OCI-LY3 (cell line): Measurements from ENCODE around the gene CELF4.
A peak's percentile ranks its signal among the peaks of the same experiment; 100 is the strongest.

Experiments used
- H2AFZ ChIP-seq: fragments of 200-600, 300-600 bp; shearing (Covaris generic); 2 replicates; pipeline ENCODE4 v1.6.0; 2014; ENCODE audit warnings: antibody characterized with exemption, low read depth, low read length
- H3K27ac ChIP-seq: fragments of 200-600, 300-600 bp; sonication (generic); 2 replicates; pipeline ENCODE4 v1.5.1; 2014; ENCODE audit warnings: mild to moderate bottlenecking, low read length, moderate library complexity, mixed read lengths
- H3K27me3 ChIP-seq: fragments of 200-600, 300-600 bp; sonication (generic); 2 replicates; pipeline ENCODE4 v1.6.1; 2014; ENCODE audit warnings: low read depth, low read length, mixed read lengths
- H3K36me3 ChIP-seq: fragments of 200-600, 300-600 bp; sonication (generic); replicated peaks from 2 replicates; pipeline ENCODE3; 2014; ENCODE audit warnings: low read depth, low read length, mixed read lengths
- H3K4me1 ChIP-seq: fragments of 300-600, 200-600 bp; sonication (generic); 2 replicates; pipeline ENCODE4 v1.6.1; 2014; ENCODE audit warnings: low read length, mixed read lengths
- H3K4me2 ChIP-seq: fragments of 200-600, 300-600 bp; sonication (generic); 2 replicates; pipeline ENCODE4 v1.6.1; 2014; ENCODE audit warnings: low read length, mixed read lengths
- H3K4me3 ChIP-seq: fragments of 300-600, 200-600 bp; sonication (generic); 2 replicates; pipeline ENCODE4 v1.5.1; 2014; ENCODE audit warnings: antibody characterized with exemption, mild to moderate bottlenecking, low read length, moderate library complexity
- H3K79me2 ChIP-seq: fragments of 300-600, 200-600 bp; shearing (Covaris generic); 2 replicates; pipeline ENCODE4 v1.6.1; 2014; ENCODE audit warnings: mild to moderate bottlenecking, low read length, mixed read lengths
- H3K9ac ChIP-seq: fragments of 300-600, 200-600 bp; shearing (Covaris generic); 2 replicates; pipeline ENCODE4 v1.6.0; 2014; ENCODE audit warnings: mild to moderate bottlenecking, low read length, moderate library complexity
- H3K9me3 ChIP-seq: fragments of 200-600, 300-600 bp; shearing (Covaris generic); 2 replicates; pipeline ENCODE4 v1.6.1; 2014; ENCODE audit warnings: low read length, mixed read lengths; ENCODE audit not compliant: insufficient read depth
- H4K20me1 ChIP-seq: fragments of 200-600, 300-600 bp; sonication (generic); 2 replicates; pipeline ENCODE4 v1.6.1; 2016; ENCODE audit warnings: low read length, mixed read lengths; ENCODE audit not compliant: insufficient read depth
- CTCF ChIP-seq: fragments of 200-600, 300-600 bp; sonication (generic); IDR thresholded peaks from 2 replicates; pipeline ENCODE4 v1.5.1; 2014; ENCODE audit warnings: antibody characterized with exemption, low read length, low read depth
- EZH2phosphoT487 ChIP-seq: fragments of 200-600 bp; shearing (Covaris generic); IDR thresholded peaks from 2 replicates; pipeline ENCODE4 v1.6.1; 2018; ENCODE audit warnings: antibody characterized with exemption, mixed run types, low read depth

The CELF4 gene

GRCh38 chr18:37445836-37446235 lies 119.8 kb downstream of the CELF4 start:
- H3K4me3 ChIP-seq, result no peak overlapping the region
- no peaks in the 10 kb centered on the region for H3K36me3 ChIP-seq
- no peak overlapping the region for H3K4me2 ChIP-seq
- no peaks in the 10 kb centered on the region for H3K9me3 ChIP-seq
- H3K9ac ChIP-seq, result no peak overlapping the region
- no peaks in the 10 kb centered on the region for H3K79me2 ChIP-seq
- no peaks in the 10 kb centered on the region for H3K27me3 ChIP-seq
- H3K4me1 ChIP-seq, result peaks cover 11% of the 10 kb centered on the region; the same call in 1 of the 2 replicates
- TF ChIP-seq CTCF, result no peak
- no peak for TF ChIP-seq EZH2phosphoT487
- no peak overlapping the region for H3K27ac ChIP-seq
- H4K20me1 ChIP-seq, result no peaks in the 10 kb centered on the region
- no peak overlapping the region for H2AFZ ChIP-seq

- H3K36me3 ChIP-seq, result no peaks in the 10 kb centered on the region
- peaks cover 8% of the 10 kb centered on the region; the same call in 1 of the 2 replicates for H3K4me1 ChIP-seq
- no peaks in the 10 kb centered on the region for H3K27me3 ChIP-seq
- no peak for TF ChIP-seq EZH2phosphoT487
- no peak overlapping the region for H3K9ac ChIP-seq
- H3K79me2 ChIP-seq, result no peaks in the 10 kb centered on the region
- H4K20me1 ChIP-seq, result no peaks in the 10 kb centered on the region
- H3K9me3 ChIP-seq, result no peaks in the 10 kb centered on the region
- H2AFZ ChIP-seq, result 0 out of 2 replicates have a peak overlapping the region, but pooled peaks have one; percentile 2
- H3K4me3 ChIP-seq, result no peak overlapping the region
- no peak overlapping the region for H3K27ac ChIP-seq
- H3K4me2 ChIP-seq, result 0 out of 2 replicates have a peak overlapping the region, but pooled peaks have one; percentile 69
Measured at GRCh38 chr18:37445368-37445767, 120.2 kb downstream of the CELF4 start.

- Histone ChIP-seq H3K27ac (no peak overlapping the region), H3K9ac (no peak overlapping the region), H3K4me3 (no peak overlapping the region), H3K4me1 (peaks cover 8% of the 10 kb centered on the region; the same call in 1 of the 2 replicates), H3K36me3 (no peaks in the 10 kb centered on the region), H3K9me3 (no peaks in the 10 kb centered on the region), H3K27me3 (no peaks in the 10 kb centered on the region), H3K79me2 (no peaks in the 10 kb centered on the region), H2AFZ (no peak overlapping the region), H3K4me2 (no peak overlapping the region), H4K20me1 (no peaks in the 10 kb centered on the region)
- TF ChIP-seq CTCF (no peak), EZH2phosphoT487 (no peak)
Measured at GRCh38 chr18:37443325-37444055, 122.1 kb downstream of the CELF4 start.

GRCh38 chr18:37442477-37442876 lies 123.1 kb downstream of the CELF4 start:
- Histone ChIP-seq H3K27ac (no peak overlapping the region), H3K79me2 (no peaks in the 10 kb centered on the region), H3K4me1 (peaks cover 8% of the 10 kb centered on the region; the same call in 1 of the 2 replicates), H3K9me3 (no peaks in the 10 kb centered on the region), H3K9ac (no peak overlapping the region), H3K4me3 (no peak overlapping the region), H3K27me3 (no peaks in the 10 kb centered on the region), H2AFZ (no peak overlapping the region), H3K4me2 (no peak overlapping the region), H3K36me3 (no peaks in the 10 kb centered on the region), H4K20me1 (no peaks in the 10 kb centered on the region)
- no peak for TF ChIP-seq CTCF
- TF ChIP-seq EZH2phosphoT487, result no peak
